ENCODE data around the gene ETNK2. TPM values are rescaled to one million over a fixed set of nuclear protein-coding genes. Genes with fewer than 3 reads are reported as not detected.
A peak's percentile ranks its signal among the peaks of the same experiment; 100 is the strongest.
"Not testable (repeated sequence)": the region's sequence is repeated elsewhere in the genome, so short reads cannot be mapped to it uniquely, and the experiment has no call there.

The ETNK2 gene
- total and polyA plus RNA-seq, 2 experiments from 2014 or later: 7.6 to 26.2 TPM

- not testable (repeated sequence) for ATAC-seq; H3K27ac Mint-ChIP-seq; H3K27ac ChIP-seq (ENCODE audit: low read depth); H3K27me3 ChIP-seq (ENCODE audit: insufficient read depth); H3K4me3 Mint-ChIP-seq; H3K9me2 ChIP-seq (ENCODE audit: insufficient read depth); H2AFZ ChIP-seq; H3K9me3 Mint-ChIP-seq; H3F3A ChIP-seq (replicated peaks; ENCODE audit: low read depth); H3K4me3 ChIP-seq; H3K36me3 Mint-ChIP-seq (ENCODE audit: low read depth); DNase-seq (ENCODE audit: low spot score); H3K36me3 ChIP-seq (ENCODE audit: insufficient read depth); H3K4me2 ChIP-seq
- Histone ChIP-seq H3K79me2 (replicated peaks; ENCODE audit: insufficient read depth) (peaks cover 100% of the 10 kb centered on the region), H4K20me1 (replicated peaks; ENCODE audit: insufficient read depth) (peaks cover 80% of the 10 kb centered on the region), H3K4me1 (ENCODE audit: insufficient read depth) (peaks cover 67% of the 10 kb centered on the region)
- Mint-ChIP-seq H3K27me3 (ENCODE audit: insufficient read depth, low read depth, poor library complexity) (peaks cover 20% of the 10 kb centered on the region), H3K4me1 (peaks cover 74% of the 10 kb centered on the region)
These were observed 52.1 kb downstream of the ETNK2 start for GRCh38 chr1:204099754-204100153.

DNA sequence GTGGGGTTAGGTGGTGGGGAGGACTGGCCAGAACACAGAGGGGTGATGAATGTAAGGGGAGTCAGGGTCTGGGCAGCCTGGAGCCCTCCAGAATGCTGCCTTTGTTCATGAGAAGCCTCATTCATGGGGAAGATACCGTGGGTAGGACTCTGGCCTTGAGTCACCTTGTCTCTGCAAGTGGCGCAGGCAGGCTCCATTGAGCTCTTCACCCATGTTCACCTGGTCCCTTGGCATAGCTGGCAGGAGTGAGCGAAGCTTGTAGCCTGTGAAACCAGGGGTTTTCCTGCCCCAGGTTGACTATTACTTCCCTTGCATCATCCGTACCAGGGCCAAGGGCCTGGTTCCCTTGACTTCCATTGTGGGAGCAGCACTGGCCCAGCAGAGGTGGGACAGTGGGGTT lies 53.2 kb downstream of the ETNK2 start:
- Histone ChIP-seq H3K4me3 (no peak overlapping the region), H2AFZ (no peak overlapping the region), H3K4me2 (0 out of 2 replicates have a peak overlapping the region, but pooled peaks have one; percentile 20), H3K27ac (ENCODE audit: low read depth) (peak overlapping the region; percentile 83), H3K4me1 (ENCODE audit: insufficient read depth) (peaks cover 72% of the 10 kb centered on the region), H3K79me2 (replicated peaks; ENCODE audit: insufficient read depth) (peaks cover 100% of the 10 kb centered on the region), H3K9me2 (ENCODE audit: insufficient read depth) (no peaks in the 10 kb centered on the region), H4K20me1 (replicated peaks; ENCODE audit: insufficient read depth) (peaks cover 87% of the 10 kb centered on the region), H3K36me3 (ENCODE audit: insufficient read depth) (no peaks in the 10 kb centered on the region), H3K27me3 (ENCODE audit: insufficient read depth) (no peaks in the 10 kb centered on the region), H3F3A (replicated peaks; ENCODE audit: low read depth) (peaks cover 14% of the 10 kb centered on the region)
- no peak overlapping the region for H3K4me3 Mint-ChIP-seq
- peak overlapping the region; percentile 79 for H3K27ac Mint-ChIP-seq
- peaks cover 20% of the 10 kb centered on the region for H3K27me3 Mint-ChIP-seq (ENCODE audit: insufficient read depth, low read depth, poor library complexity)
- peaks cover 74% of the 10 kb centered on the region for H3K4me1 Mint-ChIP-seq
- ATAC-seq (no peak), DNase-seq (ENCODE audit: low spot score) (no peak)
- TF ChIP-seq REST (IDR thresholded peaks at IDR 0.05; ENCODE audit: unreplicated experiment): no peak
- no peak for TF ChIP-seq NANOG (IDR thresholded peaks at IDR 0.05; ENCODE audit: borderline replicate concordance)
- no peak for TF ChIP-seq CREB1 (CRISPR knock-in tag; IDR thresholded peaks at IDR 0.05; ENCODE audit: low read depth)
- TF ChIP-seq, protein P1, sequence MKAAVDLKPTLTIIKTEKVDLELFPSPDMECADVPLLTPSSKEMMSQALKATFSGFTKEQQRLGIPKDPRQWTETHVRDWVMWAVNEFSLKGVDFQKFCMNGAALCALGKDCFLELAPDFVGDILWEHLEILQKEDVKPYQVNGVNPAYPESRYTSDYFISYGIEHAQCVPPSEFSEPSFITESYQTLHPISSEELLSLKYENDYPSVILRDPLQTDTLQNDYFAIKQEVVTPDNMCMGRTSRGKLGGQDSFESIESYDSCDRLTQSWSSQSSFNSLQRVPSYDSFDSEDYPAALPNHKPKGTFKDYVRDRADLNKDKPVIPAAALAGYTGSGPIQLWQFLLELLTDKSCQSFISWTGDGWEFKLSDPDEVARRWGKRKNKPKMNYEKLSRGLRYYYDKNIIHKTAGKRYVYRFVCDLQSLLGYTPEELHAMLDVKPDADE (IDR thresholded peaks at IDR 0.05): no peak
- TF ChIP-seq JUNB (IDR thresholded peaks at IDR 0.05; ENCODE audit: unreplicated experiment): no peak
- no peak for TF ChIP-seq POLR2AphosphoS5 (IDR thresholded peaks at IDR 0.05; ENCODE audit: low read depth)
- TF ChIP-seq, protein P2, sequence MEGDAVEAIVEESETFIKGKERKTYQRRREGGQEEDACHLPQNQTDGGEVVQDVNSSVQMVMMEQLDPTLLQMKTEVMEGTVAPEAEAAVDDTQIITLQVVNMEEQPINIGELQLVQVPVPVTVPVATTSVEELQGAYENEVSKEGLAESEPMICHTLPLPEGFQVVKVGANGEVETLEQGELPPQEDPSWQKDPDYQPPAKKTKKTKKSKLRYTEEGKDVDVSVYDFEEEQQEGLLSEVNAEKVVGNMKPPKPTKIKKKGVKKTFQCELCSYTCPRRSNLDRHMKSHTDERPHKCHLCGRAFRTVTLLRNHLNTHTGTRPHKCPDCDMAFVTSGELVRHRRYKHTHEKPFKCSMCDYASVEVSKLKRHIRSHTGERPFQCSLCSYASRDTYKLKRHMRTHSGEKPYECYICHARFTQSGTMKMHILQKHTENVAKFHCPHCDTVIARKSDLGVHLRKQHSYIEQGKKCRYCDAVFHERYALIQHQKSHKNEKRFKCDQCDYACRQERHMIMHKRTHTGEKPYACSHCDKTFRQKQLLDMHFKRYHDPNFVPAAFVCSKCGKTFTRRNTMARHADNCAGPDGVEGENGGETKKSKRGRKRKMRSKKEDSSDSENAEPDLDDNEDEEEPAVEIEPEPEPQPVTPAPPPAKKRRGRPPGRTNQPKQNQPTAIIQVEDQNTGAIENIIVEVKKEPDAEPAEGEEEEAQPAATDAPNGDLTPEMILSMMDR (conservative IDR thresholded peaks at IDR 0.05; ENCODE audit: low read depth in 2 of 2): no peak
- no peak for TF ChIP-seq ZNF331 (CRISPR knock-in tag; IDR thresholded peaks at IDR 0.05; ENCODE audit: low read depth)
- no peak for TF ChIP-seq STAT1 (IDR thresholded peaks at IDR 0.05; ENCODE audit: unreplicated experiment)
- H3K9me3 Mint-ChIP-seq: no peaks in the 10 kb centered on the region
- peaks cover 7% of the 10 kb centered on the region for H3K36me3 Mint-ChIP-seq (ENCODE audit: low read depth)
